ENCODE measurements around the gene NNT.

NNT gene

GRCh38 chr5:43601454-43602260 lies 1.3 kb upstream of the NNT start:
- Histone ChIP-seq H3K4me1 (ENCODE audit: insufficient read depth, low read length) (peaks cover 5% of the 10 kb centered on the region), H3K36me3 (ENCODE audit: insufficient read depth, low read length) (no peaks in the 10 kb centered on the region), H3K9ac (ENCODE audit: low read depth, low read length) (peak overlapping the region; percentile 97)

GRCh38 chr5:43603344-43604217 lies 601 bp downstream of the NNT start:
- Histone ChIP-seq H3K36me3 (ENCODE audit: insufficient read depth, low read length) (no peaks in the 10 kb centered on the region), H3K9me3 (ENCODE audit: control insufficient read depth, insufficient read depth, low read length) (no peaks in the 10 kb centered on the region), H3K9ac (ENCODE audit: low read depth, low read length) (peak overlapping the region; percentile 97), H3K4me1 (ENCODE audit: insufficient read depth, low read length) (peaks cover 5% of the 10 kb centered on the region)

More at GRCh38 chr5:43601454-43602260, 1.3 kb upstream of the NNT start:
- H3K9me3 ChIP-seq (ENCODE audit: control insufficient read depth, insufficient read depth, low read length) = no peaks in the 10 kb centered on the region

DNA sequence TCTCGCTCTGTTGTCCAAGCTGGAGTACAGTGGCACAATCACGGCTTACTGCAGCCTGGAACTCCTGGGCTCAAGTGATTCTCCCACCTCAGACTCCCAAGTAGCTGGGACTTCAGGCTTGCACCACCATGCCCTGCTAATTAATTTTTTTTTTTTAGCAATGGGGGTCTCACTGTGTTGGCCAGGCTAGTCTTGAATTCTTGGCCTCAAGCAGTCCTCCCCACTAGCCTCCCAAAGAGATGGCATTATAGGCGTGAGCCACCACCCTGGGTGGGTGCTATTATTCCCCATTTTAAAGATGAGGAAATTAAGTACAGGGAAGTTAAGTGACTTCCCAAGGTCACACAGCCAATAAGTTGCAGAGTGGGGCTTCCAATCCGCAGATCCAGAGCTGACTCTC lies 1.7 kb downstream of the NNT start:
- Histone ChIP-seq H3K9me3 (ENCODE audit: control insufficient read depth, insufficient read depth, low read length) (no peaks in the 10 kb centered on the region), H3K9ac (ENCODE audit: low read depth, low read length) (0 out of 2 replicates have a peak overlapping the region, but pooled peaks have one; percentile 97), H3K36me3 (ENCODE audit: insufficient read depth, low read length) (no peaks in the 10 kb centered on the region), H3K4me1 (ENCODE audit: insufficient read depth, low read length) (peaks cover 5% of the 10 kb centered on the region)

DNA sequence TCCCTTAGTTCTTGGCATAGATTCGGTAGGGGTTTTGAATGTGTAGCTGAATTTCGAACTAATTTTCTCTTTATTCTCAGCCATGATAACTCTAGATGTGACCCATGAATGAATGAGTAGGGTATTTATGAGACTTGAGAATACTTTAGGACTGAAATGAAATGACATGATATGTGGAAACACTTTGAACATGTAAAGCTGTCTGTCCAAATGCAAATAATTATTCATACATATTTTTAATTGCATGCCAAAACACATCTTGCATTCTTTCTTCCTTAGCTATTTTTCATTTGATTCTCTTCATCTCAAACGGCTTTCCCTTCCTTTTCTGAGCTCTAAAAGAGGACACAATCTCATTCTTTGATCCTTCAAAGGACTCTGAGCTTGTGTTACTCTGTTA lies 3.4 kb downstream of the NNT start:
- H3K9me3 ChIP-seq (ENCODE audit: control insufficient read depth, insufficient read depth, low read length) = no peaks in the 10 kb centered on the region
- peaks cover 5% of the 10 kb centered on the region for H3K4me1 ChIP-seq (ENCODE audit: insufficient read depth, low read length)
- peaks cover 5% of the 10 kb centered on the region for H3K36me3 ChIP-seq (ENCODE audit: insufficient read depth, low read length)
- H3K9ac ChIP-seq (ENCODE audit: low read depth, low read length) = no peak overlapping the region

DNA sequence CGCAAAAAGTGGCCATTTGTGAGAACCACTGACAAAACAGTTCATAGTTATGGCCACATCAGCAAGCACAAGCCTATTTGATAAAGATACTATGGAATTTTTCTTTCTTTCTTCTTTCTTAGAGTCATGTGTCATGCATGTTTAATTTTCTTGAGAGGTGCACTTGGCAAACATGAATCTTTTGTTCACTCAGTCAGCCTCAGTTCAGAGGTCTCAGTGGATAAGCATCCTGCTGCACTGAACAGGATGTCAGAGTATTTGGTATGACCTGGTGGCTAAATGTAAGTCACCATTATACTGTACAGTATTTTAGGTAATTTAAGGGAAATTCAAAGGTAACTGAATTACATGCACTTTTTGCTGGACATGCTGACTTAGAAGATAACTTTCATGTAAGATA lies 5.4 kb downstream of the NNT start:
- Histone ChIP-seq H3K4me1 (ENCODE audit: insufficient read depth, low read length) (no peaks in the 10 kb centered on the region; the same call in 1 of the 2 replicates), H3K36me3 (ENCODE audit: insufficient read depth, low read length) (peaks cover 5% of the 10 kb centered on the region), H3K9me3 (ENCODE audit: control insufficient read depth, insufficient read depth, low read length) (no peaks in the 10 kb centered on the region), H3K9ac (ENCODE audit: low read depth, low read length) (no peak overlapping the region)

DNA sequence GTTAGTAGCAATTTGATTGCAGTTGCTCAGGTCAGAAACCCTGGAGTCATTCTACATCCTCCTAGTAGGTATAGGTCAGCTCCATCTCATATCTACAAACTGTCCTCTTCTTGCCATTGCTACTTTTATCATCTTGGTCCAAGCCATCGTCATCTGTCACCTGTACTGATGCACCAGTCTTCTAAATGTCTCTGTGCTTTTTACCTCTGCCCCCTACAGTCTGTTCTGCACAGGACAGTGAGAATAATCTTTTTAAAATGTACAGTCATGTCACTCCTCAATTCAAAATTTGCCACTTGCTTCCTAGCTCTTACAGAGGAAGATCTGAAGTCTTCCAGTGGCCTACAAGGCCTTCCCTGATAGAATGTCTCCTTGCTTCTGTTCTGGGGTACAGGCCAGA lies 6.8 kb downstream of the NNT start:
- Histone ChIP-seq H3K9me3 (ENCODE audit: control insufficient read depth, insufficient read depth, low read length) (no peaks in the 10 kb centered on the region), H3K9ac (ENCODE audit: low read depth, low read length) (no peak overlapping the region), H3K36me3 (ENCODE audit: insufficient read depth, low read length) (peaks cover 5% of the 10 kb centered on the region), H3K4me1 (ENCODE audit: insufficient read depth, low read length) (no peaks in the 10 kb centered on the region)

DNA sequence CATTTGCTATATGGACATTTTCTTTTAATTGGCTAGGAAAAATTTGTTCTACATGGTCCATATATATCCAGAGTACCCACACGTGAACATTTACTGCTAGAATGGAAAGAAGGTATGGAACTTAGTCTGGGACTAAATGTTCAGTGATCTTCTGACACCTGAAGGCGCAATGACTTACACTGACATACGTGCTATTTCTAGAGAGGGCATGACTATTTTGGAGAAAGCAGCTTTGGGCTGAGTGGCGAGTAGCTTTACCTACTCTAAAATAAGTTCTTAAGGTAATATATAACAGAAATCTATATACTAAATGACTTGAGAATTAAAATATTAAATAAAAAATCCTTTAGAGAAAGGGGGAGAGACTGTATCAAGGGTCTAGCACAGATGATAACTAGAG lies 10.4 kb downstream of the NNT start:
- Histone ChIP-seq H3K4me1 (ENCODE audit: insufficient read depth, low read length) (no peaks in the 10 kb centered on the region), H3K36me3 (ENCODE audit: insufficient read depth, low read length) (peaks cover 5% of the 10 kb centered on the region), H3K9me3 (ENCODE audit: control insufficient read depth, insufficient read depth, low read length) (no peaks in the 10 kb centered on the region), H3K9ac (ENCODE audit: low read depth, low read length) (no peak overlapping the region)

- Histone ChIP-seq H3K36me3 (ENCODE audit: insufficient read depth, low read length) (peaks cover under 1% of the 10 kb centered on the region), H3K4me1 (ENCODE audit: insufficient read depth, low read length) (no peaks in the 10 kb centered on the region), H3K9ac (ENCODE audit: low read depth, low read length) (no peak overlapping the region), H3K9me3 (ENCODE audit: control insufficient read depth, insufficient read depth, low read length) (no peaks in the 10 kb centered on the region)
Measured at GRCh38 chr5:43615445-43616184, 12.6 kb downstream of the NNT start.

GRCh38 chr5:43616535-43616934 lies 13.6 kb downstream of the NNT start:
- Histone ChIP-seq H3K4me1 (ENCODE audit: insufficient read depth, low read length) (no peaks in the 10 kb centered on the region), H3K36me3 (ENCODE audit: insufficient read depth, low read length) (no peaks in the 10 kb centered on the region), H3K9me3 (ENCODE audit: control insufficient read depth, insufficient read depth, low read length) (no peaks in the 10 kb centered on the region), H3K9ac (ENCODE audit: low read depth, low read length) (no peak overlapping the region)

DNA sequence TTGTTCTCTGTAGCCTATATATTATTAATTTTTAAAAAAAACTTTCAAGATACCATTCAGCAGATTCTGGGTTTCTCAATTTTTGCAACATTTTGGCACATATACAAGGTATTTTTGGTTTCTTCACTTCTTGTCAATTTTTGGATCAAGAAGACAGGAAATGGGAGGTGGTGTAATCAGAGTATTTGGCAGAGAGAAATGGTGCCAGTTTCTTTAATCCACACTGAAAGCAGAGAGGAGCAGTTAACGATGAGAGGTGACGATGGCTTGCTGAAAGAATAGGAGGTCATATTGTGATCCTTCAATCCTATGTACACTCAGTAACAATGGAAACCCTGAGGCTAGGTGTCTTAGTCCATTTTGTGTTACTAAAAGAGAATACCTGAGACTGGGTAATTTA lies 16.4 kb downstream of the NNT start:
- Histone ChIP-seq H3K36me3 (ENCODE audit: insufficient read depth, low read length) (no peaks in the 10 kb centered on the region), H3K4me1 (ENCODE audit: insufficient read depth, low read length) (no peaks in the 10 kb centered on the region), H3K9ac (ENCODE audit: low read depth, low read length) (no peak overlapping the region), H3K9me3 (ENCODE audit: control insufficient read depth, insufficient read depth, low read length) (no peaks in the 10 kb centered on the region)

DNA sequence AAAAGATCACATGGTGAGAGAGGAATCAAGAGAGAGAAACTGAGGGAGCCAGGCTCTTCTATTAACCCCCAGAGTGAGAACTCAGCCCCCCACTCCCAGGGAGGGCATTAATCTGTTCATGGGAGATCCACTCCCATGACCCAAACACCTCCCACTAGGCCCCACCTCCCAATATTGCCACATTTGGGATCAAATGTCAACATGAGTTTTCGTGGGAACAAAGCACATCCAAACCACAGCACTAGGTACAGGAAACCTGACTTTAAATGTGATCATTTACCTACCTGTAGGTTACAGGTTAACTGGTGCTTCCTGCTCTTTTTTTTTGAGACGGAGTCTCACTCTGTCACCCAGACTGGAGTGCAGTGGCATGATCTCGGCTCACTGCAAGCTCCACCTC lies 16.9 kb downstream of the NNT start:
- H3K4me1 ChIP-seq (ENCODE audit: insufficient read depth, low read length) = no peaks in the 10 kb centered on the region
- no peaks in the 10 kb centered on the region for H3K36me3 ChIP-seq (ENCODE audit: insufficient read depth, low read length)
- H3K9ac ChIP-seq (ENCODE audit: low read depth, low read length) = no peak overlapping the region
- no peaks in the 10 kb centered on the region for H3K9me3 ChIP-seq (ENCODE audit: control insufficient read depth, insufficient read depth, low read length)

GRCh38 chr5:43620944-43621505 lies 18.0 kb downstream of the NNT start:
- no peaks in the 10 kb centered on the region for H3K9me3 ChIP-seq (ENCODE audit: control insufficient read depth, insufficient read depth, low read length)
- H3K9ac ChIP-seq (ENCODE audit: low read depth, low read length) = no peak overlapping the region
- no peaks in the 10 kb centered on the region for H3K36me3 ChIP-seq (ENCODE audit: insufficient read depth, low read length)
- no peaks in the 10 kb centered on the region for H3K4me1 ChIP-seq (ENCODE audit: insufficient read depth, low read length)

DNA sequence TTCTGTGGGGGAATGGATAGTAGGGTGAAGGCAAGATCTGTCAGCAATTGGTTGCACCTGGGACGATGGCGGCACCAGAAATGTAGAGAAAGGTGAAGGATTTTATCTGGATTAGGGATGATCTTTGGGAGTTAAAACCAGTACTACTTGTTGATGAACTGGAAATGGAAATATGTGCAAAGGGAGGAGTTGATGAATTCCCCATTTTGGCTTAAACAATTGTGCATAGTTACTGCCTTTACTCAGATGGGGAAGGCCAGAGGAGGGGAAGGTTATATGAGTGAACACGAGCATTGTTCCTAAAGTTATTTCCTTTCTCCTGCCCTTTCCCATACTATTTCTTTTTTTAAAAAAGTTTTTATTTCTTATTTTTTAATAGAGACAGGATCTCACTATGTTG lies 19.1 kb downstream of the NNT start:
- Histone ChIP-seq H3K36me3 (ENCODE audit: insufficient read depth, low read length) (no peaks in the 10 kb centered on the region), H3K9ac (ENCODE audit: low read depth, low read length) (no peak overlapping the region), H3K4me1 (ENCODE audit: insufficient read depth, low read length) (no peaks in the 10 kb centered on the region), H3K9me3 (ENCODE audit: control insufficient read depth, insufficient read depth, low read length) (no peaks in the 10 kb centered on the region)

DNA sequence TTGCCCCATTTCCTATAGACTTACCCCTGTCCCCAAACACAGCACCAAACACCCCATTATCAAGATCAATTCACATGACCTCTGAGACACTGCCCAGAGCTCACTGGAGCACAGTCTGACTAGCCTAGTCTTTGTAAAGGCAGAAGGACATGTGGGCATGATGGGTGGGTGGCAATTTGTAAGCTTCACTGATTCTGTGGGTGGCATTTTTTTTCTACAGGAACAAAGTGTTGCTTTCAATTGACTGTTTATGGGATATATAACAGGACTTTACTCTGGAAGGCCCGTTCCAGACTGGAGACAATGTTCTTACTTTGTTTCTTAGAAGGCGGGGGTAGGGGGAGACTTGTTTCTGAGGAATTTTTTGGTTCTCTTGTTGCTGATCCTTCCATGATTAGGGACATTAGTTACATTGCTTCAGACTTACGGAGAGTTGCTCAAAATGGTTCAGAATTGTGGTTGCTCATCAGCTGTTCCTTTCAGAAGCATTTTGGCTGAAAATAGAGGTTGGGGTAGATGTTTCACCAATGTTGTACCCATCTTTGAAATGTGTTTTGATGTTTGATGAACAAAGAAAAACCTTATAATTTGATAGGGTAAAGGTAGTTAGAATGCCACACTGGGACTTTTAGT lies 20.2 kb downstream of the NNT start:
- H3K4me1 ChIP-seq (ENCODE audit: insufficient read depth, low read length) = no peaks in the 10 kb centered on the region
- H3K9me3 ChIP-seq (ENCODE audit: control insufficient read depth, insufficient read depth, low read length) = no peaks in the 10 kb centered on the region
- H3K9ac ChIP-seq (ENCODE audit: low read depth, low read length) = no peak overlapping the region
- no peaks in the 10 kb centered on the region for H3K36me3 ChIP-seq (ENCODE audit: insufficient read depth, low read length)
